G401.6 (cell line): ENCODE data around the gene DCAF8L2.
"Not testable (repeated sequence)": the region's sequence is repeated elsewhere in the genome, so short reads cannot be mapped to it uniquely, and the experiment has no call there.

Experiments
- FAIRE-seq: peaks from 2 replicates; lab custom pipeline; 2012; peaks lifted over from hg19 to GRCh38; lab: Jason Lieb, UNC

DCAF8L2 gene

DNA sequence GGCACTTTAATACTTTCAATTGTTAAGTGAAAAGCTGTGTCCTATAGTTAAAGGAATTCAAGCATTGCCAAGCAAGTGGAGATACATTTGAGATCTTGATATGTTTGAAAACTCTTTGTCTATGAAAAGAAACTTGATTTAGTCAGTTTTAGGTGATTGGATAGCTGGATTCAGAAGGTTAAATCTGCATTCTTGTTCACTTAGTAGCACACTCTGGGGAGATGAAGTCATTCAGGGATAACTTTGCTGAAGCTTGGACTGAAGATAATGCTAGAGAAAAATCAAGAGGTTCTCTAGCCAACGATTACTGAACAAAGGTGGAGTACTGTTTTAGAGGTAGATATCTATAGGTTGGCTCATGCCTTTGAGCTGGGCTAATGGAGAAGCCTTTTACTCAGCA lies 90.6 kb downstream of the DCAF8L2 start:
- FAIRE-seq: no peak

DNA sequence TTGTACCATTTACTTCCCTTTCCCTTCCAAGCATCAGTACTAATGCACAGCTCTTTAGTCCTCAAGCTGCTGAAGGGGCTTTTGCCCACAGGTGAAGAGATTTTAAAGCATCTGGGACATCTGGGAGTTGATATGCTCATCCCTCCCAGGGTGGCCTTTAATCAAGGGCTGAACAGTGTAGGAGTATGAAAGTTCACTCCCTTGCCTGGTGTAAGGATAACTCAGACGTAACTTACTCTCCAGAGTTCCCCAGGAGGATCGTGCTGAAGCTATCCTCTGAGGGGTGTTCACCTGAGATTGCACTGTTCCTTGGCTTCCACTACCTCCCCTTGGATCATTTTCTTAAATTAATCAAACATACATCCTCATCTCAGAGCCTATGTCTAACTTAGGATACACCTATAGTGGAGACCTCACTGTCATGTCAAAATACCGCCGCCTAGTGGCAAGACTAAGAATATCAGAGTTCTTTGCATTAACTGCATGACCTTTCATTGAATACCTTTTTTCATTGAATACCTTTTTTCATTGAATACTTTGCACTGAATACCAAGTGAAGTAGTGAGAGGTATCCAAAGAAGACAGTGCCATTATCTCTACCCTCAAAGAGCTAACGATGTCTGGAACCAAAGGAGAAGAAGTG lies 93.5 kb downstream of the DCAF8L2 start:
- FAIRE-seq: not testable (repeated sequence)

DNA sequence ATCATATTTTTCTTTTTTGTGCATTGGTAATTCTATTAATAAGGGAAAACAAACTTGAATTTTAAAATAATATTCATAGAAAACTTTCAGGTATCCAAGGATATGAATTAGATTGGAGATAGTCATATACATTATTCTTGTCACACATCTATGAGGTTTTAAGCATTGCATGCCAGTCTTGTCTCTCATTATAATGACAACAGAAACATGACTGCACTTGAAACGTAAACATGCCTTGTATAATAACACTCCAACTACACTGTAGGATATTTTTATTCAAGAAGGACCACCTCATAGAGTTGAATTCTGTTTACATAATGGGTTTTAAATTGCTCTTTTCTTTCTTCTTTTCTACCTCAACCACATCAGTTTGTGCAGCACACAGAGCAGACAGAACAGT lies 104.5 kb downstream of the DCAF8L2 start:
- FAIRE-seq: no peak

DNA sequence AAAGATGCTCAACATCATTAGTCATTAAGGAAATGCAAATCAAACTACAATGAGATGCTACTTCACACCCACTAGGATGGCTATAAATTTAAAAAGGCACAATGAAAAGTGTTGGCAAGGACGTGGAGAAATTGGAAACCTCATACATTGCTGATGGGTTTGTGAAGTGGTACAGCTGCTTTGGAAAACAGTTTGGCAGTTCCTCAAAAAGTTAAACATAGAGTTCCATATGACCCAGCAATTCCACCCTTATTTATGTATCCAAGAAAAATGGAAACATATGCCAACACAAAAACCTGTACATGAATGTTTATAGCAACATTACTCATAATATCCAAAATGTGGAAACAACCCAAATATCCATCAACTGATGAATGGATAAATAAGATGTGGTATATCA lies 116.4 kb downstream of the DCAF8L2 start:
- no peak for FAIRE-seq

DNA sequence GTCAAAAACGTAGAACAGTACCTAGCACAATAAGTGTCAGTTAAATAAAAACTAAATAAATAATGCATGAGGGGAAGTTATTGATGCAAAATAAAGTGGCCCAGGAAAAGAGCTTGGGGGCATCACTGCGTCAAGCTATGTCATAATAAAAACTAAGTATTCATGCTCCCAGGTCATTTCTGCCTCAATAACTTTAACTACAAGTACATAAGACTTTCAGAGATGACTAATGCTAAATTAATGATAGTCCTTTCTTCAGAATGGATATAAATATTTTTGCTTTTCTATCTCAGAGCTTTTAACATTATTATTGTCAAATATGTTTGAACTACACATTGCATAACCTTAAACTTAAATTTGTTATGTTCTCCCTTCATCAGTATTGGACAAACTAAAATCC lies 125.5 kb downstream of the DCAF8L2 start:
- FAIRE-seq: no peak

DNA sequence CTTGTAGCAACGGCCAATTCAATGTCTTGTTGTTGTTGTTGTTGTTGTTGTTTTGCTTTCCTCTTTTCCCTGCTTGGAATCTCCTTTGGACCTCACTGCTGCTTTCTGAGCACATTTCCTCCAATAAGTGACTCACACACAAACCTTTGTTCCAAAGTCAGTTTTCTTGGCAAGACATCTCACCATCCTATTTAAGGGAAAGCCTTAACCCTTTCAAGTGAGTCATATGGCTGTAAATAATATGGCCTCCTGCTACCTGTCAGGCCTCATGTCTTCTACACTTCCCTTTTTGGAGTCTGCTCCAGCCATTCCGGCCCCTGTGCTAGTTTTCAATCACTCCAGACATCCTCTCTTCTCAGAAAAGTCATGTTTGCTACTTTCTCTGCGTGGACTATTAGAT lies 138.1 kb downstream of the DCAF8L2 start:
- FAIRE-seq: no peak

DNA sequence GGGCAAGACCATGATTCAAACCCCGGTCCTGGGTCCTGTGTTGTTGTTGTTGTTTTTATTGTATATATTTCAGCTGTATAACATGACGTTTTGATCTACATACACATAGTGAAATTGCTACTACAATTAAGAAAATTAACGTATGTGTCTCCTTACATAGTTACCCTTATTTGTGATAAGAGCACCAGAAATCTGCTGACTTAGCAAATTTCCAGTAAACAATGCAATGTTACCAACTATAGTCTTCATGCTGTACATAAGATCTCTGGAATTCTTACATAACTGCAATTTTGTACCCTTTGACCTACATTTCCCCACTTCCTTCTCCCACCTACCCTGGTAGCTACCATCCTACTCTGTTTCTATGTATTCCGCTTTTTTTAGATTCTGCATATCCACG lies 141.8 kb downstream of the DCAF8L2 start:
- no peak for FAIRE-seq

DNA sequence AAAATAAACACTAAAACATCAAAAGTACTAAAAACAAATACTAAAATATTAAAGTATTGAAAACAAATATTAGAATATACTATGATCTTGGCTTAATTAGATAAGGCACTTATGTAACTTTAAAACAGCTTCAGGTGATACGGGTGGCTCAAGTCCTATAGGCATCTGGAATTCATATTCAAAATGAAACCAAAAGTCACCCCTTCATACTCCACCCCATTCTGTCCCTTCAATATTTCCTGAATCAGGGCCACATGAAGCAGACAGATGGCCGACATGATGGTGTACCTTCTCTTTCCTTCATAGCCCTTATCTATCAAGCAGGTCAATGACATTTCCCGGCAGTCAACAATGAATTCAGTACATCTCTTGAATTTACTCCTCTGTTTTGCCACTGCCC lies 145.8 kb downstream of the DCAF8L2 start:
- FAIRE-seq: no peak

DNA sequence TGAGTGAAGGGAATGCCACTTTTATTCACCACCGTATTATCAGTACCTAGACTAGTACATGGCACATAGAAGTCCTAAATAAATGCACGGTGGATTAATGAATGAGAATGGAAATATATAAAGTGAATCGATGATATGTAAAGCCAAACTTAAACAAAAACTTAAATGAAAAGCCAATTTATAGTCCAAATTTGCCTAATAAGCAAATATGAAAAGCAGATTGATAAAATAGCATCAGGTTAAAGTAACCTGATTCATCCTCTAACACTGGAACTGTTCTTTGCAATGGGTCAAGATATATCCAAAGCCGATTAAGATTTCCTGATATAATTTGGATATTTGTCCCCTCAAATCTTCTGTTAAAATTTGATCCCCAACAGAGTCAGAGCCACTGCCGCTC lies 150.8 kb downstream of the DCAF8L2 start:
- no peak for FAIRE-seq

DNA sequence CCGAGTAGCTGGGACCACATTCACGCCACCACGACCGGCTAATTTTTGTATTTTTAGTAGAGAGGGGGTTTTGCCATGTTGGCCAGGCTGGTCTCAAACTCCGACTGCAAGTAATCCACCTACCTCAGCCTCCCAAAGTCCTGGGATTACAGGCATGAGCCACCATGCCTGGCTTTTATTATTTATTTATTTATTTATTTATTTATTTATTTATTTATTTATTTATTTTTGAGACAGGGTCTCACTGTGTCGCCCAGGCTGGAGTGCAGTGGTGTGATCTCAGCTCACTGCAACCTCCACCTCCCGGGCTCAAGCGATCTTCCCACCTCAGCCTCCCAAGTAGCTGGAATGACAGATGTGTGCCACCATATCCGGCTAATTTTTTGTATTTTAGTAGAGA lies 153.4 kb downstream of the DCAF8L2 start:
- FAIRE-seq: not testable (repeated sequence)

DNA sequence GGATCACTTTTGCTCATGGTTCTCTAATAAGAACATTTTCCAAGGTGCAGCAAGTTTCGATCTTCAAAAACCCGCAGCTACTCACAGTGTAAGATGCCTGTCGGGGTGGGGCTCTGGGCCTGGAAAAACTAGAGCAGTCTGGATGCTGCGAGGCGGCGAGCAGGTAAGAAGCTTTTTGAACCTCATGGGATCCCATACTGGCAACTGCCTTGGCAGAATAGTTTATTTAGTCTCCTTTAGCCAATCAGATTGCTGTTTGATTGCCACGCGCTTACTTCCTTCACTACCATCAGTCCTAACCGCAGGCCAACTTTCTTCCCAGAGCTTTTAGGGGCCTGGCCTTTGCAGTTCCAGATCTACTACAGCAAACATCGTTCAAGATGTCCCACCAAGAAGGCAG lies 156.4 kb downstream of the DCAF8L2 start:
- FAIRE-seq: no peak

DNA sequence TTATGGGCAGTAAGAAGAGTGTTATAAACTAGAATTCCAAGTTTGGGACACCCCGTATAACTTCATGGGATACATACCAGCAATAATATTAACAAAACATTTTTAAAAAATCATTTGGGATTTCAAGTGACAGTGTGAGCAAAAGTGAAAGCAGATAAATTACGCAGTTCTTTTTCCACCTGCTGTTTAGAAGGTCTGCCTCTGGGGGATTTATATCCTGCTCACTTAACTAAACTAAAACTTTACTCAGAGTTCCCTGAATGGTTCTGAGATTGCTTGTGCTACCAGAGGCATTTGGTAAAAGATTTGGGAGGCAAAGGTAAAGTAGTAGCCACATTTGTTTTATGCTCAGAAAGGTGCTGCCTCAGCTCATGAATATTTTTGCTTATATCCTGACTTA lies 160.2 kb downstream of the DCAF8L2 start:
- not testable (repeated sequence) for FAIRE-seq

DNA sequence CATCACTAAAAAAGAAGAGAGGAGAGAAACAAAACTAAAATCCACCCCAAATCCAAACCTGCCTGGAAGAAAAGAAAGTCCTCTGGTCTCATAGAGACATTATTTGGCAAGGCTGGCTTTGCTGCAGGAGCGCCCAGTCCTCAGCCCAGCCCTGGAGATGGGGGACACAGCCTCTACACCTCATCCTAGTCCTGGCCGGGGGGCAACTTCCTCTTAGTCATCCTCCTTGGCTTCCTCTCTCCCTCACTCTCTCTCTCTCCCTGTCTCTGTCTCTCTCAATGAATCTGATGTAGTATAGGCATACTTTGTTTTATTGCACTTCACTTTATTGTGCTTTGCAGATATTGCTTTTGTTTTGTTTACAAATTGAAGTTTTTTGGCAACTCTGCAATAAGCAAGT lies 161.8 kb downstream of the DCAF8L2 start:
- FAIRE-seq: no peak

DNA sequence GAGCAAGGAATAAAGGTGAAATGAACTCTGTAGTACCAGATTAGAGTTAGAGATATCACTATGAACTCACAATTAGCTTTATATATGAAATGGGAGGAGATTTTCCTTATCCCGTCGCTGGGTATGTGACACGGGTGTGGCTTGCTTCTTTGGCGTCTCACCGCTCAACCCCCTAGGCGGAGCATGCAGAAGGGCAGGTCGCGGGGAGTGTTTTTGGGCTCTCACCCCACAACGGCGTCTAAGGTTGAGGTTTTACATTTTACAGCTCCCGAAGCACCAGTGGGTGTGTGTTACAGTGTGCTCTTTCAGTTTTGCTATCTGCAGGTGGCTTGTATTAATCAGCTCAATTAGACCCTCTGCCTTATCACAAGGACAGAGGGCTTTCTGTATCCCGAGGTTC lies 175.6 kb downstream of the DCAF8L2 start:
- no peak for FAIRE-seq

DNA sequence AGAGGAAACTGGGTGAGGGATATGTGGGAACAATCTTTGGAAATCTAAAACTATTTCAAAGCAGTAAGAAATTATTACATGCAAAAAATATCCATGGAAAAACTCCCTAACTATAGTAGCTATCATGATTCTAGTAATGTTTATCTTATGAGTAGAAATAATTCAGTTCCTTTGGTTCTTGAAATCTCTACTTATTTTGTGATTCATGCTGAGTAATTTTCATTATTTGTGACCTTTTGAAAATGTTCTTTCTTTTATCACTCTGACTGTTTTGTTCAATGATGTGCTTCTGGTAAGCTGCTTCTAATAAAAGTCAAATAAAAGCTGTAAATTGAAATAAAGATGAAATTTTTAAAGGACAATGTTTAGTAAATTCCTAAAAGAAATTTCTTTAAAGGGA lies 177.2 kb downstream of the DCAF8L2 start:
- FAIRE-seq: no peak

DNA sequence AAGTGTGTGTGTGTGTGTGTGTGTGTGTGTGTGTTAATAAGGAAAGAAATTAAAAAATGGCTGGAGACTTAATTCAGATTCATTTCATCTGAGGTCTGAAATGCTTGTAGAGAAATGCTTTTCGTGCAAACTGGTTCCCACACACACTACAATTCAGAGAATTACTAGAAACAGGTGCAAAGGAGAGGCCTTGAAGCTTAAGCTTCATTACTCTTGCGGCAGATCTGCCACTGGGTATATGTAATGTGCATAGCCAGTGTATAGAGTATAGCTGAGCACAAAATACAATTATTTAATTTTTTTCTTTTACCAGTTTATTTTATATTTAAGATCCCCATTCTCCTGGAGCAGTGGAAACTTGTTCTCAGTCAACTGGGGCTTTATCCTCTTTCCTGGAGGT lies 185.8 kb downstream of the DCAF8L2 start:
- FAIRE-seq: no peak

DNA sequence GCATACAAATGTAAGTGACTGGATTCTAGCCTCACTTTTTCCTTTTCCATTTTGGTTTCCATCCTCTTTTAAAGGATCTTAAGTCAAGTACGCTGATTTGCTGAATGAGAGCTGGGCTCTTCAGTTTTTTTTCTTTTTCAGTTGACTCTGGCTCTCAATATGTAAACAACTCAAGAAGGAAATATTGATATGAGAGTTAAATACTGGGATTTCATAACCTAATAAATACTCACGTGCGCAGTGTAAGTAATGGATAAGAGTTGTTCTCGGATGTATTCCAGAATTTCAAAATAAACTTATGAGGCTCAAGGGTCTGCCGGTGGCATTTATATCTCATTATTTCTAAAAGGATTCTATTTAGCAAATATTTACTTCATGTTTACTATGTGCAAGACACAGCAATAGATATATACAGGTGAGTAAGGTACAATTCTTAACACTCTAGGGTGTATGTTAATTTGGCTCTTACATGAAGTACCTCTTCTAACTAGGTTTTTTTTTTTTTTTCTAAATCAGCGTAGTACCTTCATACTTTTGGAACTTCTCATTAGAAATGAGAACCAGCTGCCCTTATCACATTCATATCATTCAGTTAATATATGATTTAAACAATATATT lies 206.6 kb downstream of the DCAF8L2 start:
- no peak for FAIRE-seq

DNA sequence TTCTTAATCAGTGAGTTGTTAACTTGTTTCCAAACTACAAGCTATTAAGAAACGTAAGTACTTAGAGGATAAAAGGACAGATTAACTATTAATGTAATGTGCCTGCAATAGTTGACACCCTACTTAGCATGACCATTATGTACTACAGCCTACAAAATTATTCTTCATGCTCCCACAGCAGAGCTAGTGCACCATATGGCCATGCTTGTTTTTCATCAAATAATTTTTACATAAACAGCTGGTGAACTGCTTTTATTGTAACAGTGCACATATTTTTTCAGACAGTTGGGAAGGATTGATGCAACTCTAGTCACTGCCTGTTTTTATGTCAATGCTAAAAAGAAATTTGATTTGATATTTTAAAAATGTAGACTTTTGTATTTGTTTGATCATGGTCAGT lies 207.4 kb downstream of the DCAF8L2 start:
- no peak for FAIRE-seq
